Keratinocyte (primary cell): ENCODE data around the gene CNOT4.

Experiments used
- EZH2 ChIP-seq: IDR thresholded peaks from one replicate; pipeline ENCODE4 v1.6.1; 2012; ENCODE audit warnings: inconsistent platforms, mild to moderate bottlenecking, low read length, moderate library complexity
- TF ChIP-seq, protein P1 (sequence below), 3 experiments: IDR thresholded peaks in 1 of 3; conservative IDR thresholded peaks in 1 of 3; optimal IDR thresholded peaks in 1 of 3; 2 replicates in 2 of 3; 3 replicates in 1 of 3; pipeline versions ENCODE3 to v1.5.1; 2011; ENCODE audit warnings: low read length in 3 of 3, mild to moderate bottlenecking in 3 of 3, moderate library complexity in 2 of 3, control low read depth in 1 of 3, inconsistent platforms in 1 of 3; ENCODE audit not compliant: insufficient read depth in 2 of 3; ENCODE audit errors: extremely low read depth in 1 of 3

DNA sequence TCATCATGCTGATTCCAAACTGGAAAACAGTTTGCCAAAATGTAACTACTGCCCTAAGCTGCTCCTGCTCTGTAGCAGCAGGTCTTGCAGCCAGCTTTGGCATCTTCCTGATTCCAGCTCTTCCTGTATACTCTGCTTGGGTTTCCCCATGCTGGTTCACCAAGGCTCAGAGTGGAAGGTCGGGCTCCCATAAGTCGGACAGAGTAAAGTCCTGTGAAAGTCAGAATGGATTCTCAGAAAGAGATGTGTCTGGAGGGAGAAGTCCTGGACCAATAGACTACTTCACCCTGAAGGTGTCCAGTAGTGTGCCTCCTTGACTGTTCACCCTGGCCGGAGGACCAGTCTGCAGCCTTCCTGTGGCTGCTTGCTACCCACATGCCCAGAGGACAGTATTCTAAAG is 182.4 kb downstream of the CNOT4 start:
- TF ChIP-seq, protein P1, sequence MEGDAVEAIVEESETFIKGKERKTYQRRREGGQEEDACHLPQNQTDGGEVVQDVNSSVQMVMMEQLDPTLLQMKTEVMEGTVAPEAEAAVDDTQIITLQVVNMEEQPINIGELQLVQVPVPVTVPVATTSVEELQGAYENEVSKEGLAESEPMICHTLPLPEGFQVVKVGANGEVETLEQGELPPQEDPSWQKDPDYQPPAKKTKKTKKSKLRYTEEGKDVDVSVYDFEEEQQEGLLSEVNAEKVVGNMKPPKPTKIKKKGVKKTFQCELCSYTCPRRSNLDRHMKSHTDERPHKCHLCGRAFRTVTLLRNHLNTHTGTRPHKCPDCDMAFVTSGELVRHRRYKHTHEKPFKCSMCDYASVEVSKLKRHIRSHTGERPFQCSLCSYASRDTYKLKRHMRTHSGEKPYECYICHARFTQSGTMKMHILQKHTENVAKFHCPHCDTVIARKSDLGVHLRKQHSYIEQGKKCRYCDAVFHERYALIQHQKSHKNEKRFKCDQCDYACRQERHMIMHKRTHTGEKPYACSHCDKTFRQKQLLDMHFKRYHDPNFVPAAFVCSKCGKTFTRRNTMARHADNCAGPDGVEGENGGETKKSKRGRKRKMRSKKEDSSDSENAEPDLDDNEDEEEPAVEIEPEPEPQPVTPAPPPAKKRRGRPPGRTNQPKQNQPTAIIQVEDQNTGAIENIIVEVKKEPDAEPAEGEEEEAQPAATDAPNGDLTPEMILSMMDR (optimal IDR thresholded peaks at IDR 0.05 in 1 of 3, IDR thresholded peaks at IDR 0.05 in 1 of 3, conservative IDR thresholded peaks at IDR 0.05 in 1 of 3; ENCODE audit: extremely low read depth in 1 of 3, insufficient read depth in 2 of 3, low read length in 3 of 3), result no peak
- no peak for TF ChIP-seq EZH2
